Measurements from ENCODE around the gene CASP8.

The CASP8 gene

DNA sequence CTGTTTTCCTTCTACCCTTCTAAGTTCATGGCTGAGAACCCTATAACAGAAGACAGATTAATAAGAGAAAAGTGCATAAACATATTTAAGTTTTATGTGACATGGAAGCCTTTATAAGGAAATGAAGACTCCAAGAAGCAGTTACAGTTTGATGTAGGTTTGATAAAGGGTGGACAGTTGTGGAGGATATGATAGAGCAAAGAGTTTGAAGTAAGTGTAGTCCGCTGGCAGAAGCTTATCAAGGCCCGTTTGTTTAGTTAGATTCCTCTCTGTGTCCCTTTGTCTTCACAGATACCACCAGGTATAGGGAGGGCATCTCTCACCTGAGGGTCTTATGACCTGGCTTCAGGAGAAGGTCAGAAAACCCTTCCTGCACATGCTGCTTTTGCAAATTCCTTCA lies 10.4 kb upstream of the CASP8 start:
- TF ChIP-seq POLR2AphosphoS5 (IDR thresholded peaks at IDR 0.05; ENCODE audit: borderline replicate concordance, low read depth, low read length) (no peak), EZH2 (IDR thresholded peaks at IDR 0.05) (no peak), FOXP2 (optimal IDR thresholded peaks at IDR 0.05; ENCODE audit: control extremely low read depth, extremely low read length, insufficient read depth) (no peak)
- Histone ChIP-seq H3K36me3 (ENCODE audit: insufficient read depth, low read length) (no peaks in the 10 kb centered on the region), H3K9ac (ENCODE audit: insufficient read length) (no peak overlapping the region), H3K27ac (no peak overlapping the region), H3K4me3 (no peak overlapping the region), H3K9me3 (ENCODE audit: low read depth, low read length) (no peaks in the 10 kb centered on the region)
- DNase-seq (ENCODE audit: low read depth, low spot score), result no peak

DNA sequence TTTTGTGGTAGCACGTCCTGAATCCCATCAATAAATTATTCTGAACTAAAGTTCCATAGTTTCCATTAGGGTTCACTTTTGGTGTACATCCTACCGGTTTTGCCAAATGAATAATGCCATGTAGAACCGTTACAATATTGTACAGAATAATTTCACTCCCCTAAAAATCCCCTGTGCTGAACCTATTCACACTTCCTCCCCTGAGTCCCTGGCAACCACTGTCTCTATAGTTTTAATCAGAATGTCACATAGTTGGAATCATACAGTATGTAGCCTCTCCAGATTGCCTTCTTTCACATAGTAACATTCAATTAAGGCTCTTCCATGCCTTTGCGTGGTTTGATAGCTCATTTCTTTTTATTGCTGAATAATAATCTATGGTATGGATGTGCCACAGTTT lies 9.6 kb upstream of the CASP8 start:
- Histone ChIP-seq H3K27ac (no peak overlapping the region), H3K9me3 (ENCODE audit: low read depth, low read length) (no peaks in the 10 kb centered on the region)
- no peak for DNase-seq (ENCODE audit: low read depth, low spot score)

DNA sequence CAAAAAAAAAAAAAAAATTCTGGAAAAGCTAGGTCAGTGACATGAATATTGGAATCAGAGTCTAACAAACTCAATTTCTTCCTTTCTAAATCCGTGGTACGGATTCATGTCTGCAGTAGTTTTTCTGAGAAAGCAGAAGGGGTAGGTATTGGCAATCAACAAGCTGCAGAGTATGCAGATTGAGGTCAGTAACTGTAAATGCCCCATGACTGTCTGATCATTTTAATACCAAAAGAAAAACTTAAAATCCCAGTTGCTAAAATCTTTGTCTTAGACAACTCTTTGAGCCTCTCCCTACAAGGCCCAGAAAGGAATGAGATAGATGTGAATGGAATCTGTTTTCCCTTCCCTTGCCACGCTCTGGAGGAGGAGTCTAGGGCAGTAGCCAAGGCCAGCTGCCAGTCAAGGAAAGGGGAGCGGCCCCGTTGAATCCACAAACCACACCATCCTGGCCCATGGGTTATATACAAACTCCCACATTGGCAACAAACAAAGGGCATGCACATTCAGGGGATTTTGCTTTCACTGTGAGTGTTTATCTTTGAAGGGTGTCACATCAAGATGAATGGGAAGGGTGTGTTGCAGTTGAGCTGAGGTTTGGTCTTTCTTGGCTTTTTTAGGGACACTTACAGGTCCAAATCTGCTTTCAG lies 6.1 kb upstream of the CASP8 start:
- Histone ChIP-seq H3K9me3 (ENCODE audit: low read depth, low read length) (no peaks in the 10 kb centered on the region), H3K27ac (no peak overlapping the region; the same call in 1 of the 2 replicates), H3K36me3 (ENCODE audit: insufficient read depth, low read length) (no peaks in the 10 kb centered on the region), H3K4me3 (no peak overlapping the region), H3K9ac (ENCODE audit: insufficient read length) (no peak overlapping the region)
- TF ChIP-seq FOXP2 (optimal IDR thresholded peaks at IDR 0.05; ENCODE audit: control extremely low read depth, extremely low read length, insufficient read depth), result no peak
- no peak for TF ChIP-seq POLR2AphosphoS5 (IDR thresholded peaks at IDR 0.05; ENCODE audit: borderline replicate concordance, low read depth, low read length)
- TF ChIP-seq EZH2 (IDR thresholded peaks at IDR 0.05), result no peak
- no peak for DNase-seq (ENCODE audit: low read depth, low spot score)

More for the DNA sequence above, 9.6 kb upstream of the CASP8 start:
- no peaks in the 10 kb centered on the region for H3K36me3 ChIP-seq (ENCODE audit: insufficient read depth, low read length)
- TF ChIP-seq EZH2 (IDR thresholded peaks at IDR 0.05), result no peak
- no peak for TF ChIP-seq POLR2AphosphoS5 (IDR thresholded peaks at IDR 0.05; ENCODE audit: borderline replicate concordance, low read depth, low read length)
- no peak for TF ChIP-seq FOXP2 (optimal IDR thresholded peaks at IDR 0.05; ENCODE audit: control extremely low read depth, extremely low read length, insufficient read depth)
- no peak overlapping the region for H3K9ac ChIP-seq (ENCODE audit: insufficient read length)
- H3K4me3 ChIP-seq, result no peak overlapping the region

DNA sequence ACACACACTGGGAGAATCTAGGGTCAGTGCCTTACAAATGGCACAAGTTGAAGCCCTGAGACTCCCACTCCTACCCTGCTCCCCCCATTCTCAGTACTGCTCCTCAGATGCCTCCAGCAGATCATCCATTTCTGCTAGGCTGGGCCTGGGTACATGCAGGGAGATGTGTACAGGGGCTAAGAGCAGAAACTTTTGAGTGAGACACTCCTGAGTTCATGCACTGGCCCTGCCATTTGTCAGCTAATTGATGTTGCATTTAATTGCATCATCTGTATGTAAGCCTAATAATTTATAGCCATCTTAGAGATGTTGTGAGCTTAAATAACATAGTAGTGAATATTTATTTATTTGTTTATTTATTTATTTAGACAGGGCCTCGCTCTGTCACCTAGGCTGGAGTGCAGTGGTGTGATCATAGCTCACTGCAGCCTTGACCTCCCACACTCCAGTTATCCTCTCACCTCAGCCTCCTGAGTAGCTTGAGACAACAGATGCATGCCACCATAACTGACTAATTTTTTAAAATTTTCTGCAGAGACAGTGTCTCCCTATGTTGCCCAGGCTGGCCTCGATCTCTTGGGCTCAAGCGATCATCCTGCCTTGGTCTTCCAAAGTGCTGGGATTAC lies 4.8 kb upstream of the CASP8 start:
- Histone ChIP-seq H3K4me3 (no peak overlapping the region), H3K9me3 (ENCODE audit: low read depth, low read length) (no peaks in the 10 kb centered on the region), H3K27ac (peak overlapping the region; percentile 37; the same call in 1 of the 2 replicates), H3K36me3 (ENCODE audit: insufficient read depth, low read length) (no peaks in the 10 kb centered on the region), H3K9ac (ENCODE audit: insufficient read length) (no peak overlapping the region)
- DNase-seq (ENCODE audit: low read depth, low spot score), result no peak
- no peak for TF ChIP-seq FOXP2 (optimal IDR thresholded peaks at IDR 0.05; ENCODE audit: control extremely low read depth, extremely low read length, insufficient read depth)
- TF ChIP-seq EZH2 (IDR thresholded peaks at IDR 0.05), result no peak
- no peak for TF ChIP-seq POLR2AphosphoS5 (IDR thresholded peaks at IDR 0.05; ENCODE audit: borderline replicate concordance, low read depth, low read length)

DNA sequence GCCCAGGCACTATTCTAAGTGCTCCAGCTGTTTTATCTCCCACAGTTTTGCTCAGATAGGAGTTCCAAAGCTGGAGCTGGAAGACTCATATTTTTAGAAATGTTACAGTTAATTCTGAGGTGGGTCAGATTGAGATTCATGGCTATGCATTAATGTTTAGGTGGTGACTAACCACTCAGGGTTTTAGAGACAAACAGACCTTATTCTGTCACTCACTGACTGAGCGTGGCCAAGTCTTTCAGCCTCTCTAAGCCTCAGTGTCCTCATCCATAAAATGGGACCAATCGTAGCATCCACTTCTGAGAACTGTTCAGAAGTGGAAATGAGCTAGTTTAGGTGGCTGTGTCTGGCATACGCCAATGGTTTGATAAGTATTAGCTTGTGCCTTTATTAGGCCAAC lies 4.3 kb upstream of the CASP8 start:
- H3K4me3 ChIP-seq, result no peak overlapping the region
- H3K9me3 ChIP-seq (ENCODE audit: low read depth, low read length), result no peaks in the 10 kb centered on the region
- no peak for DNase-seq (ENCODE audit: low read depth, low spot score)
- peak overlapping the region; percentile 37; the same call in 1 of the 2 replicates for H3K27ac ChIP-seq
- H3K36me3 ChIP-seq (ENCODE audit: insufficient read depth, low read length), result no peaks in the 10 kb centered on the region
- H3K9ac ChIP-seq (ENCODE audit: insufficient read length), result no peak overlapping the region
- TF ChIP-seq EZH2 (IDR thresholded peaks at IDR 0.05) (no peak), POLR2AphosphoS5 (IDR thresholded peaks at IDR 0.05; ENCODE audit: borderline replicate concordance, low read depth, low read length) (no peak), FOXP2 (optimal IDR thresholded peaks at IDR 0.05; ENCODE audit: control extremely low read depth, extremely low read length, insufficient read depth) (no peak)

DNA sequence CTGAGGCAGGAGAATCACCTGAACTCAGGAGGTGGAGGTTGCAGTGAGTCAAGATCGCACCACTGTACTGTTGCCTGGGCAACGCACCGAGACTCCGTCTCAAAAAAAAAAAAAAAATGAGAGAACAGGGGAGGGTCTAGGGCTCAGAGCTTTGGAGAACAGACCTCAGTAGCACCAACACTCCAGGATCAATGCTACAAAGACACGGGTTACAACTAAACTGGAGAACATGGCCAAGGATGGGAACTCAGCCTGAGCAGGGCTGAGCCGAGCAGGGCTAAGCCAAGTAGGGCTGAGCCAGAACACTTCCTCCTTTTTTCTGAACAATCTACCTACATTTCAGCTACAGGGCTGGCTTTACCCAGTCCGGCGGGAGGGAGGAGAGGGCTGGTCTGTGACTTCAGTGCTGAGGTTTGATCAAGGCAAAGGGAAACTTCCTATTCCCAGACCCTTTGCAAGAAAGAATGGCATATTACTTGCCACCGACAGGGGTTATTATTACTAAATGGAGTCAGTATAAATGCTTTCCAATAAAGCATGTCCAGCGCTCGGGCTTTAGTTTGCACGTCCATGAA lies 2.9 kb upstream of the CASP8 start:
- TF ChIP-seq EZH2 (IDR thresholded peaks at IDR 0.05), result no peak
- no peak for TF ChIP-seq POLR2AphosphoS5 (IDR thresholded peaks at IDR 0.05; ENCODE audit: borderline replicate concordance, low read depth, low read length)
- TF ChIP-seq FOXP2 (optimal IDR thresholded peaks at IDR 0.05; ENCODE audit: control extremely low read depth, extremely low read length, insufficient read depth), result no peak
- DNase-seq (ENCODE audit: low read depth, low spot score), result no peak
- H3K9ac ChIP-seq (ENCODE audit: insufficient read length), result peak overlapping the region; percentile 74
- peak overlapping the region; percentile 77 for H3K4me3 ChIP-seq
- no peaks in the 10 kb centered on the region for H3K9me3 ChIP-seq (ENCODE audit: low read depth, low read length)
- peak overlapping the region; percentile 96 for H3K27ac ChIP-seq
- H3K36me3 ChIP-seq (ENCODE audit: insufficient read depth, low read length), result no peaks in the 10 kb centered on the region

DNA sequence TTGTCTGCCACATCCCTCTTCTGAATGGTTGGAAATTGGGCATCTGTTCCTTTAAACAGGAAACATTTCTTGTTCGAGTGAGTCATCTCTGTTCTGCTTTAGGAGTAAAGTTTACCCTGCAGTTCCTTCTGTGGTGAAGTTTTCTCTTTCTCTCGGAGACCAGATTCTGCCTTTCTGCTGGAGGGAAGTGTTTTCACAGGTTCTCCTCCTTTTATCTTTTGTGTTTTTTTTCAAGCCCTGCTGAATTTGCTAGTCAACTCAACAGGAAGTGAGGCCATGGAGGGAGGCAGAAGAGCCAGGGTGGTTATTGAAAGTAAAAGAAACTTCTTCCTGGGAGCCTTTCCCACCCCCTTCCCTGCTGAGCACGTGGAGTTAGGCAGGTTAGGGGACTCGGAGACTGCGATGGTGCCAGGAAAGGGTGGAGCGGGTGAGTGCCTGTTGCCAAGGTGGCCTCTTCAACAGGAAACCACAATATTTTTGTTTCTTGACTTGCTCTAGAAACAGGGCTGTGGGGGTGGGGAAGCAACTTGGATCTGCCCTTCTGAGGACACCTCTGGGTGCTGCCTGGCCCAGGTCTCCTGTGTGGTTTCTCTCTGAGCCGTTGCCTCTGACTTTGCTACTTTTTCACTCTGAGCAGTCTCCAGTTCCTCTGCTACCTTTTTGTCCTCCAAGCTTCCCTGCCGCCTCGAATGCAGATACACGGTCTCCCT lies 2.2 kb upstream of the CASP8 start:
- no peak for DNase-seq (ENCODE audit: low read depth, low spot score)
- Histone ChIP-seq H3K9ac (ENCODE audit: insufficient read length) (peak overlapping the region; percentile 74), H3K9me3 (ENCODE audit: low read depth, low read length) (no peaks in the 10 kb centered on the region), H3K4me3 (peak overlapping the region; percentile 77), H3K36me3 (ENCODE audit: insufficient read depth, low read length) (no peaks in the 10 kb centered on the region), H3K27ac (peak overlapping the region; percentile 96)
- TF ChIP-seq EZH2 (IDR thresholded peaks at IDR 0.05) (no peak), FOXP2 (optimal IDR thresholded peaks at IDR 0.05; ENCODE audit: control extremely low read depth, extremely low read length, insufficient read depth) (no peak), POLR2AphosphoS5 (IDR thresholded peaks at IDR 0.05; ENCODE audit: borderline replicate concordance, low read depth, low read length) (peak; percentile 43; the same call in 1 of the 2 replicates)

Data from SK-N-MC (cell line).